Mesendoderm (in vitro differentiated cells): Measurements from ENCODE around the gene MAGEA4. TPM values are rescaled to one million over a fixed set of nuclear protein-coding genes. Genes with fewer than 3 reads are reported as not detected.
A peak's percentile ranks its signal among the peaks of the same experiment; 100 is the strongest.

ENCODE experiments used
- DNase-seq: peaks from one replicate; pipeline ENCODE4 v3.0.0; 2013
- H2AK5ac ChIP-seq: 2 replicates; pipeline ENCODE4 v1.6.1; 2013; ENCODE audit warnings: low read length, inconsistent platforms
- H2BK120ac ChIP-seq: 2 replicates; pipeline ENCODE4 v1.6.1; 2013; ENCODE audit warnings: low read depth, mild to moderate bottlenecking, low read length, moderate library complexity, mixed read lengths
- H2BK15ac ChIP-seq: replicated peaks from 2 replicates; pipeline ENCODE4 v1.6.1; 2013; ENCODE audit warnings: low read depth, mild to moderate bottlenecking, moderate library complexity
- H2BK5ac ChIP-seq: 2 replicates; pipeline ENCODE4 v1.6.1; 2013; ENCODE audit warnings: low read length, inconsistent platforms
- H3K18ac ChIP-seq: 2 replicates; pipeline ENCODE4 v1.6.1; 2013; ENCODE audit warnings: mild to moderate bottlenecking, low read length, mixed read lengths
- H3K23ac ChIP-seq: one replicate; pipeline ENCODE4 v1.6.1; 2013; ENCODE audit warnings: low read length
- H3K27ac ChIP-seq: 2 replicates; pipeline ENCODE4 v1.5.1; 2013; ENCODE audit warnings: low read depth, mild to moderate bottlenecking, inconsistent platforms, low read length, moderate library complexity
- H3K27me3 ChIP-seq: 2 replicates; pipeline ENCODE4 v1.6.1; 2013; ENCODE audit warnings: low read length, control low read depth, mild to moderate bottlenecking, inconsistent platforms; ENCODE audit not compliant: insufficient read depth, poor library complexity
- H3K36me3 ChIP-seq: 2 replicates; pipeline ENCODE4 v1.6.1; 2013; ENCODE audit warnings: low read length, inconsistent platforms; ENCODE audit not compliant: control insufficient read depth, insufficient read depth
- H3K4ac ChIP-seq: one replicate; pipeline ENCODE4 v1.6.1; 2013; ENCODE audit warnings: low read depth, mild to moderate bottlenecking, low read length, moderate library complexity
- H3K4me1 ChIP-seq: 2 replicates; pipeline ENCODE4 v1.6.1; 2013; ENCODE audit warnings: low read depth, low read length, inconsistent platforms; ENCODE audit not compliant: control insufficient read depth
- H3K4me2 ChIP-seq: 2 replicates; pipeline ENCODE4 v1.6.1; 2013; ENCODE audit warnings: low read length
- H3K4me3 ChIP-seq: 2 replicates; pipeline ENCODE4 v1.5.1; 2013; ENCODE audit warnings: mild to moderate bottlenecking, low read length
- H3K56ac ChIP-seq: one replicate; pipeline ENCODE4 v1.6.1; 2013; ENCODE audit warnings: low read length
- H3K79me1 ChIP-seq: 2 replicates; pipeline ENCODE4 v1.6.1; 2013; ENCODE audit warnings: low read length, inconsistent platforms
- H3K79me2 ChIP-seq: 2 replicates; pipeline ENCODE4 v1.6.1; 2013; ENCODE audit warnings: mild to moderate bottlenecking, low read length; ENCODE audit not compliant: control insufficient read depth, insufficient read depth
- H3K9ac ChIP-seq: 2 replicates; pipeline ENCODE4 v1.6.1; 2013; ENCODE audit warnings: low read length, inconsistent platforms
- H4K5ac ChIP-seq: one replicate; pipeline ENCODE4 v1.6.1; 2013; ENCODE audit warnings: low read length
- H4K8ac ChIP-seq: one replicate; pipeline ENCODE4 v1.6.1; 2013; ENCODE audit warnings: low read depth, mild to moderate bottlenecking, control low read depth, low read length, moderate library complexity
- WGBS: extraction: QIAGEN DNeasy Blood & Tissue Kit; methylation state at CpG from one replicate; pipeline ENCODE4 v1.1.7; 2013; ENCODE audit warnings: low lambda C conversion rate, missing lambda C conversion rate; ENCODE audit not compliant: insufficient coverage; ENCODE audit errors: extremely low coverage; 5-methylcytosine and 5-hydroxymethylcytosine counted together
- polyA plus RNA-seq, 2 experiments: library from polyadenylated mRNA; stranded (reverse); fragments of 200-250 nt; gene quantifications; one replicate each; pipeline ENCODE4 v1.2.3, GENCODE V29; 2013

MAGEA4 gene
- polyA plus RNA-seq (2013, experiment 1 of 2), result 0.34 TPM
- 0.42 TPM for polyA plus RNA-seq (2013, experiment 2 of 2)

- no peak within 1 kb of the TSS for H2AK5ac ChIP-seq
- H3K18ac ChIP-seq, result no peak within 1 kb of the TSS
- no peak within 1 kb of the TSS for H3K23ac ChIP-seq
- H4K8ac ChIP-seq, result no peak within 1 kb of the TSS
- H2BK120ac ChIP-seq, result no peak within 1 kb of the TSS
- no peak for DNase-seq
- H3K79me1 ChIP-seq, result no peaks in the 10 kb centered on the region
- no peaks in the 10 kb centered on the region for H3K27me3 ChIP-seq
- WGBS, result no CpG with 5 or more reads among the region's 11 CpGs
- no peaks in the 10 kb centered on the region for H3K4me1 ChIP-seq
- H3K27ac ChIP-seq, result no peak within 1 kb of the TSS
- no peaks in the 10 kb centered on the region for H3K79me2 ChIP-seq
- H2BK5ac ChIP-seq, result no peak within 1 kb of the TSS
- no peak within 1 kb of the TSS for H3K56ac ChIP-seq
- no peaks in the 10 kb centered on the region for H3K36me3 ChIP-seq
- H3K9ac ChIP-seq, result no peak within 1 kb of the TSS
- no peak within 1 kb of the TSS for H3K4me2 ChIP-seq
- H4K5ac ChIP-seq, result no peak within 1 kb of the TSS
- no peak within 1 kb of the TSS for H2BK15ac ChIP-seq
- no peak within 1 kb of the TSS for H3K4ac ChIP-seq
- no peak within 1 kb of the TSS for H3K4me3 ChIP-seq
Measured at GRCh38 chrX:151912780-151913179, at the start of gene MAGEA4. TSS of gene MAGEA4 (plus strand) at chrX:151912889. CDS start at chrX:151923665, 10,776 bp downstream.

- Histone ChIP-seq H3K4me1 (no peaks in the 10 kb centered on the region), H3K4me2 (no peak overlapping the region), H3K27me3 (no peaks in the 10 kb centered on the region), H4K5ac (no peak overlapping the region), H3K36me3 (no peaks in the 10 kb centered on the region), H3K9ac (no peak overlapping the region), H3K27ac (no peak overlapping the region), H3K4me3 (no peak overlapping the region), H3K79me1 (no peaks in the 10 kb centered on the region), H3K56ac (no peak overlapping the region), H2BK120ac (no peak overlapping the region), H3K4ac (no peak overlapping the region), H2BK5ac (no peak overlapping the region), H2BK15ac (no peak overlapping the region), H3K79me2 (no peaks in the 10 kb centered on the region), H3K18ac (no peak overlapping the region), H2AK5ac (no peak overlapping the region), H4K8ac (no peak overlapping the region), H3K23ac (no peak overlapping the region)
- DNase-seq, result peak; percentile 58
- no CpG with 5 or more reads among the region's 1 CpG for WGBS
Measured at GRCh38 chrX:151870602-151871001, 42.1 kb upstream of the MAGEA4 start.

GRCh38 chrX:151871244-151871643, 41.4 kb upstream of the MAGEA4 start:
- H3K79me2 ChIP-seq, result no peaks in the 10 kb centered on the region
- H2AK5ac ChIP-seq, result no peak overlapping the region
- H3K23ac ChIP-seq, result no peak overlapping the region
- no CpG with 5 or more reads among the region's 3 CpGs for WGBS
- H2BK15ac ChIP-seq, result no peak overlapping the region
- no peak overlapping the region for H3K27ac ChIP-seq
- H2BK120ac ChIP-seq, result no peak overlapping the region
- no peak overlapping the region for H3K18ac ChIP-seq
- H4K8ac ChIP-seq, result no peak overlapping the region
- H3K4ac ChIP-seq, result no peak overlapping the region
- no peak overlapping the region for H3K56ac ChIP-seq
- H3K36me3 ChIP-seq, result no peaks in the 10 kb centered on the region
- no peak overlapping the region for H3K9ac ChIP-seq
- H2BK5ac ChIP-seq, result no peak overlapping the region
- H3K27me3 ChIP-seq, result no peaks in the 10 kb centered on the region
- H4K5ac ChIP-seq, result no peak overlapping the region
- no peak for DNase-seq
- no peaks in the 10 kb centered on the region for H3K79me1 ChIP-seq
- no peak overlapping the region for H3K4me2 ChIP-seq
- no peak overlapping the region for H3K4me3 ChIP-seq
- no peaks in the 10 kb centered on the region for H3K4me1 ChIP-seq

- Histone ChIP-seq H2BK15ac (no peak overlapping the region), H3K23ac (no peak overlapping the region), H3K79me2 (no peaks in the 10 kb centered on the region), H3K9ac (no peak overlapping the region), H2AK5ac (no peak overlapping the region), H3K4me1 (no peaks in the 10 kb centered on the region), H3K18ac (no peak overlapping the region), H3K4me3 (no peak overlapping the region), H4K5ac (no peak overlapping the region), H4K8ac (no peak overlapping the region), H3K27me3 (no peaks in the 10 kb centered on the region), H3K4ac (no peak overlapping the region), H2BK5ac (no peak overlapping the region), H2BK120ac (no peak overlapping the region), H3K4me2 (no peak overlapping the region), H3K79me1 (no peaks in the 10 kb centered on the region), H3K36me3 (no peaks in the 10 kb centered on the region), H3K56ac (no peak overlapping the region), H3K27ac (no peak overlapping the region)
- no CpG with 5 or more reads among the region's 2 CpGs for WGBS
- no peak for DNase-seq
Measured at GRCh38 chrX:151873096-151873495, 39.6 kb upstream of the MAGEA4 start.

GRCh38 chrX:151875270-151876026, 37.2 kb upstream of the MAGEA4 start:
- H3K4me2 ChIP-seq, result no peak overlapping the region
- H2BK5ac ChIP-seq, result no peak overlapping the region
- H3K27me3 ChIP-seq, result no peaks in the 10 kb centered on the region
- no peaks in the 10 kb centered on the region for H3K4me1 ChIP-seq
- no peak overlapping the region for H2AK5ac ChIP-seq
- no peak overlapping the region for H3K9ac ChIP-seq
- H3K23ac ChIP-seq, result no peak overlapping the region
- no peak overlapping the region for H3K56ac ChIP-seq
- H2BK15ac ChIP-seq, result no peak overlapping the region
- no peak overlapping the region for H4K8ac ChIP-seq
- H3K4me3 ChIP-seq, result no peak overlapping the region
- H2BK120ac ChIP-seq, result no peak overlapping the region
- H3K27ac ChIP-seq, result no peak overlapping the region
- H3K79me2 ChIP-seq, result no peaks in the 10 kb centered on the region
- no CpG with 5 or more reads among the region's 5 CpGs for WGBS
- no peak overlapping the region for H4K5ac ChIP-seq
- no peak overlapping the region for H3K18ac ChIP-seq
- no peak overlapping the region for H3K4ac ChIP-seq
- DNase-seq, result no peak
- no peaks in the 10 kb centered on the region for H3K79me1 ChIP-seq
- no peaks in the 10 kb centered on the region for H3K36me3 ChIP-seq

GRCh38 chrX:151878574-151878973, 34.1 kb upstream of the MAGEA4 start:
- H3K56ac ChIP-seq, result no peak overlapping the region
- no peak overlapping the region for H2AK5ac ChIP-seq
- no CpG with 5 or more reads among the region's 8 CpGs for WGBS
- H3K18ac ChIP-seq, result no peak overlapping the region
- H3K4me3 ChIP-seq, result no peak overlapping the region
- H4K5ac ChIP-seq, result no peak overlapping the region
- no peaks in the 10 kb centered on the region for H3K27me3 ChIP-seq
- H3K4me2 ChIP-seq, result no peak overlapping the region
- H3K27ac ChIP-seq, result no peak overlapping the region
- H3K79me2 ChIP-seq, result no peaks in the 10 kb centered on the region
- no peaks in the 10 kb centered on the region for H3K79me1 ChIP-seq
- H3K4me1 ChIP-seq, result no peaks in the 10 kb centered on the region
- H2BK5ac ChIP-seq, result no peak overlapping the region
- H3K9ac ChIP-seq, result no peak overlapping the region
- no peak overlapping the region for H3K4ac ChIP-seq
- DNase-seq, result no peak
- no peak overlapping the region for H2BK15ac ChIP-seq
- H3K36me3 ChIP-seq, result no peaks in the 10 kb centered on the region
- H2BK120ac ChIP-seq, result no peak overlapping the region
- H3K23ac ChIP-seq, result no peak overlapping the region
- H4K8ac ChIP-seq, result no peak overlapping the region
